ENCODE data around the gene TMPRSS11F. TPM values are rescaled to one million over a fixed set of nuclear protein-coding genes. Genes with fewer than 3 reads are reported as not detected.

The TMPRSS11F gene
- total and polyA plus RNA-seq, 2 donors (not counting 3 experiments of a cell fraction or from before 2014, with no cell fraction given) = not detected

- intact Hi-C loops (cut with micrococcal nuclease) (no loop called here), dilution Hi-C loops (cut with MboI; ENCODE audit: extremely low pct_ligation_motif_present, low sequenced_read_pairs) (no loop called here)
- Histone ChIP-seq H3K4me1 (ENCODE audit: control insufficient read depth, extremely low read depth, insufficient read depth, low read length) (no peaks in the 10 kb centered on the region), H3K27me3 (ENCODE audit: control insufficient read depth in 2 of 2, insufficient read depth in 2 of 2, low read length in 2 of 2) (no peaks in the 10 kb centered on the region), H3K9ac (replicated peaks; ENCODE audit: extremely low read depth, insufficient read depth, low read length) (no peak overlapping the region), H4K20me1 (replicated peaks; ENCODE audit: control insufficient read depth, extremely low read depth, insufficient read depth, low read length) (no peaks in the 10 kb centered on the region), H3K9me1 (replicated peaks; ENCODE audit: control insufficient read depth, extremely low read depth, insufficient read depth, low read length) (no peaks in the 10 kb centered on the region), H3K4me3 (replicated peaks in 1 of 3; ENCODE audit: insufficient read depth in 1 of 3, low read depth in 1 of 3, low read length in 3 of 3) (no peak overlapping the region), H2AFZ (ENCODE audit: low read depth, low read length) (no peak overlapping the region), H3K36me3 (ENCODE audit: control insufficient read depth in 2 of 2, extremely low read depth in 1 of 2, insufficient read depth in 2 of 2, low read length in 2 of 2) (no peaks in the 10 kb centered on the region), H3K27ac (ENCODE audit: insufficient read depth, low read depth, low read length) (no peak overlapping the region), H3K4me2 (ENCODE audit: insufficient read depth, low read length) (no peak overlapping the region), H3K79me2 (ENCODE audit: control insufficient read depth, insufficient read depth, low read length) (no peaks in the 10 kb centered on the region), H3K9me3 (replicated peaks; ENCODE audit: control insufficient read depth, insufficient read depth, low read length) (no peaks in the 10 kb centered on the region)
- no TSS peak for BruUV-seq (replicated peaks)
- DNase-seq (ENCODE audit: low read depth, low spot score) = no peak
- ChIA-PET POLR2A (no interaction called here), CTCF (no interaction called here)
- no peak for FAIRE-seq
- TF ChIP-seq JUN (IDR thresholded peaks at IDR 0.05; ENCODE audit: borderline replicate concordance, insufficient read depth, insufficient read length, low read depth) (no peak), CTCF (IDR thresholded peaks at IDR 0.05; ENCODE audit: extremely low read depth in 1 of 2, insufficient read depth in 1 of 2, low read depth in 1 of 2, low read length in 2 of 2) (no peak), EZH2 (IDR thresholded peaks at IDR 0.05; ENCODE audit: borderline replicate concordance, low read depth, low read length, severe bottlenecking) (no peak), FOS (IDR thresholded peaks at IDR 0.05; ENCODE audit: borderline replicate concordance, insufficient read depth, low read length) (no peak)
Measured at GRCh38 chr4:68167706-68168105, 38.0 kb upstream of the TMPRSS11F start.

GRCh38 chr4:68167166-68167565 is 37.5 kb upstream of the TMPRSS11F start:
- BruUV-seq (replicated peaks) = no TSS peak
- ChIA-PET POLR2A (no interaction called here), CTCF (interaction anchor here (0.9 to 1.7 kb wide), 2 partner anchors 7 to 9 kb away, joined by 3 to 7 read pairs; no protein-coding TSS in a partner anchor)
- no peaks in the 10 kb centered on the region for H3K27me3 ChIP-seq (ENCODE audit: control insufficient read depth in 2 of 2, insufficient read depth in 2 of 2, low read length in 2 of 2)
- no peak overlapping the region for H3K4me3 ChIP-seq (replicated peaks in 1 of 3; ENCODE audit: insufficient read depth in 1 of 3, low read depth in 1 of 3, low read length in 3 of 3)
- no peak for FAIRE-seq
- no peaks in the 10 kb centered on the region for H3K9me3 ChIP-seq (replicated peaks; ENCODE audit: control insufficient read depth, insufficient read depth, low read length)
- H3K36me3 ChIP-seq (ENCODE audit: control insufficient read depth in 2 of 2, extremely low read depth in 1 of 2, insufficient read depth in 2 of 2, low read length in 2 of 2) = no peaks in the 10 kb centered on the region
- H2AFZ ChIP-seq (ENCODE audit: low read depth, low read length) = no peak overlapping the region
- no peak overlapping the region for H3K4me2 ChIP-seq (ENCODE audit: insufficient read depth, low read length)
- H3K9me1 ChIP-seq (replicated peaks; ENCODE audit: control insufficient read depth, extremely low read depth, insufficient read depth, low read length) = no peaks in the 10 kb centered on the region
- intact Hi-C loops (cut with micrococcal nuclease) (no loop called here), dilution Hi-C loops (cut with MboI; ENCODE audit: extremely low pct_ligation_motif_present, low sequenced_read_pairs) (no loop called here)
- TF ChIP-seq MYC (IDR thresholded peaks at IDR 0.05; ENCODE audit: low read depth, low read length) (no peak), CTCF (IDR thresholded peaks at IDR 0.05; ENCODE audit: extremely low read depth in 1 of 2, insufficient read depth in 1 of 2, low read depth in 1 of 2, low read length in 2 of 2) (no peak), EZH2 (IDR thresholded peaks at IDR 0.05; ENCODE audit: borderline replicate concordance, low read depth, low read length, severe bottlenecking) (no peak), FOS (IDR thresholded peaks at IDR 0.05; ENCODE audit: borderline replicate concordance, insufficient read depth, low read length) (no peak), POLR2AphosphoS5 (IDR thresholded peaks at IDR 0.05; ENCODE audit: insufficient read depth, low read depth, low read length) (no peak)
- no peak overlapping the region for H3K9ac ChIP-seq (replicated peaks; ENCODE audit: extremely low read depth, insufficient read depth, low read length)
- no peaks in the 10 kb centered on the region for H4K20me1 ChIP-seq (replicated peaks; ENCODE audit: control insufficient read depth, extremely low read depth, insufficient read depth, low read length)
- no peaks in the 10 kb centered on the region for H3K4me1 ChIP-seq (ENCODE audit: control insufficient read depth, extremely low read depth, insufficient read depth, low read length)
- DNase-seq (ENCODE audit: low read depth, low spot score) = no peak
- H3K27ac ChIP-seq (ENCODE audit: insufficient read depth, low read depth, low read length) = no peak overlapping the region
- no peaks in the 10 kb centered on the region for H3K79me2 ChIP-seq (ENCODE audit: control insufficient read depth, insufficient read depth, low read length)
